ENCODE results near the gene CBX6.

CBX6 gene

GRCh38 chr22:38830845-38831108 lies 41.2 kb downstream of the CBX6 start:
- Histone ChIP-seq H4K20me1 (ENCODE audit: insufficient read depth, low read length) (peaks cover 10% of the 10 kb centered on the region; the same call in 1 of the 2 replicates), H3K9ac (ENCODE audit: low read depth, low read length) (no peak overlapping the region), H3K4me3 (ENCODE audit: low read depth in 1 of 2, low read length in 2 of 2) (no peak overlapping the region), H3K4me1 (ENCODE audit: insufficient read depth, low read length) (no peaks in the 10 kb centered on the region), H3K9me3 (ENCODE audit: insufficient read depth, low read length, severe bottlenecking) (no peaks in the 10 kb centered on the region), H3K36me3 (ENCODE audit: insufficient read depth, low read length) (no peaks in the 10 kb centered on the region), H3K27me3 (ENCODE audit: insufficient read depth, low read length, poor library complexity) (no peaks in the 10 kb centered on the region), H3K27ac (ENCODE audit: low read length) (no peak overlapping the region), H2AFZ (ENCODE audit: low read depth, low read length) (no peak overlapping the region), H3K4me2 (ENCODE audit: insufficient read depth, low read length) (no peak overlapping the region), H3K79me2 (ENCODE audit: insufficient read depth, low read length) (no peaks in the 10 kb centered on the region)
- DNase-seq, result no peak
- no peak for TF ChIP-seq CTCF (IDR thresholded peaks at IDR 0.05; ENCODE audit: borderline replicate concordance, extremely low read depth, low read length, poor library complexity, severe bottlenecking)
- no peak for TF ChIP-seq EZH2 (IDR thresholded peaks at IDR 0.05; ENCODE audit: borderline replicate concordance, low read depth, low read length, severe bottlenecking)
- ATAC-seq (ENCODE audit: insufficient read depth, low read depth), result no peak

- no peak overlapping the region for H3K27ac ChIP-seq (ENCODE audit: low read length)
- H2AFZ ChIP-seq (ENCODE audit: low read depth, low read length), result no peak overlapping the region
- no peaks in the 10 kb centered on the region for H3K27me3 ChIP-seq (ENCODE audit: insufficient read depth, low read length, poor library complexity)
- no peak overlapping the region for H3K9ac ChIP-seq (ENCODE audit: low read depth, low read length)
- H4K20me1 ChIP-seq (ENCODE audit: insufficient read depth, low read length), result peaks cover 10% of the 10 kb centered on the region; the same call in 1 of the 2 replicates
- no peaks in the 10 kb centered on the region for H3K9me3 ChIP-seq (ENCODE audit: insufficient read depth, low read length, severe bottlenecking)
- H3K36me3 ChIP-seq (ENCODE audit: insufficient read depth, low read length), result no peaks in the 10 kb centered on the region
- DNase-seq (no peak), ATAC-seq (ENCODE audit: insufficient read depth, low read depth) (no peak)
- H3K4me2 ChIP-seq (ENCODE audit: insufficient read depth, low read length), result no peak overlapping the region
- no peaks in the 10 kb centered on the region for H3K79me2 ChIP-seq (ENCODE audit: insufficient read depth, low read length)
- no peak overlapping the region for H3K4me3 ChIP-seq (ENCODE audit: low read depth in 1 of 2, low read length in 2 of 2)
- no peaks in the 10 kb centered on the region for H3K4me1 ChIP-seq (ENCODE audit: insufficient read depth, low read length)
- TF ChIP-seq EZH2 (IDR thresholded peaks at IDR 0.05; ENCODE audit: borderline replicate concordance, low read depth, low read length, severe bottlenecking) (no peak), CTCF (IDR thresholded peaks at IDR 0.05; ENCODE audit: borderline replicate concordance, extremely low read depth, low read length, poor library complexity, severe bottlenecking) (no peak)
Observed at GRCh38 chr22:38830026-38830844, 41.8 kb downstream of the CBX6 start.

GRCh38 chr22:38829485-38829884 lies 42.5 kb downstream of the CBX6 start:
- H2AFZ ChIP-seq (ENCODE audit: low read depth, low read length), result no peak overlapping the region
- H3K27ac ChIP-seq (ENCODE audit: low read length), result no peak overlapping the region
- no peak overlapping the region for H3K9ac ChIP-seq (ENCODE audit: low read depth, low read length)
- H3K4me1 ChIP-seq (ENCODE audit: insufficient read depth, low read length), result no peaks in the 10 kb centered on the region
- H3K36me3 ChIP-seq (ENCODE audit: insufficient read depth, low read length), result no peaks in the 10 kb centered on the region
- H3K4me2 ChIP-seq (ENCODE audit: insufficient read depth, low read length), result no peak overlapping the region
- no peak for TF ChIP-seq CTCF (IDR thresholded peaks at IDR 0.05; ENCODE audit: borderline replicate concordance, extremely low read depth, low read length, poor library complexity, severe bottlenecking)
- no peak for TF ChIP-seq EZH2 (IDR thresholded peaks at IDR 0.05; ENCODE audit: borderline replicate concordance, low read depth, low read length, severe bottlenecking)
- ATAC-seq (ENCODE audit: insufficient read depth, low read depth) (no peak), DNase-seq (no peak)
- peaks cover 16% of the 10 kb centered on the region; the same call in 1 of the 2 replicates for H4K20me1 ChIP-seq (ENCODE audit: insufficient read depth, low read length)
- no peaks in the 10 kb centered on the region for H3K9me3 ChIP-seq (ENCODE audit: insufficient read depth, low read length, severe bottlenecking)
- no peaks in the 10 kb centered on the region for H3K27me3 ChIP-seq (ENCODE audit: insufficient read depth, low read length, poor library complexity)
- no peaks in the 10 kb centered on the region for H3K79me2 ChIP-seq (ENCODE audit: insufficient read depth, low read length)
- H3K4me3 ChIP-seq (ENCODE audit: low read depth in 1 of 2, low read length in 2 of 2), result no peak overlapping the region
